ENCODE results near the gene TUSC2. TPM values are rescaled to one million over a fixed set of nuclear protein-coding genes. Genes with fewer than 3 reads are reported as not detected.

The TUSC2 gene
- total and polyA plus RNA-seq, 2 experiments from 2014 or later: 41.6 to 71.0 TPM

GRCh38 chr3:50354850-50355249, 26.8 kb upstream of the TUSC2 start (continued):
- TF ChIP-seq, protein P1, sequence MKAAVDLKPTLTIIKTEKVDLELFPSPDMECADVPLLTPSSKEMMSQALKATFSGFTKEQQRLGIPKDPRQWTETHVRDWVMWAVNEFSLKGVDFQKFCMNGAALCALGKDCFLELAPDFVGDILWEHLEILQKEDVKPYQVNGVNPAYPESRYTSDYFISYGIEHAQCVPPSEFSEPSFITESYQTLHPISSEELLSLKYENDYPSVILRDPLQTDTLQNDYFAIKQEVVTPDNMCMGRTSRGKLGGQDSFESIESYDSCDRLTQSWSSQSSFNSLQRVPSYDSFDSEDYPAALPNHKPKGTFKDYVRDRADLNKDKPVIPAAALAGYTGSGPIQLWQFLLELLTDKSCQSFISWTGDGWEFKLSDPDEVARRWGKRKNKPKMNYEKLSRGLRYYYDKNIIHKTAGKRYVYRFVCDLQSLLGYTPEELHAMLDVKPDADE (IDR thresholded peaks at IDR 0.05): no peak
- TF ChIP-seq CTCF (conservative IDR thresholded peaks at IDR 0.05; ENCODE audit: low read depth in 2 of 2): no peak
- TF ChIP-seq POLR2AphosphoS5 (IDR thresholded peaks at IDR 0.05; ENCODE audit: low read depth): no peak
- no peak for TF ChIP-seq ZNF114 (CRISPR knock-in tag; IDR thresholded peaks at IDR 0.05)
- TF ChIP-seq CREB1 (CRISPR knock-in tag; IDR thresholded peaks at IDR 0.05; ENCODE audit: low read depth): no peak
- no peak for TF ChIP-seq EZH2phosphoT487 (IDR thresholded peaks at IDR 0.05; ENCODE audit: unreplicated experiment)
- no peak for TF ChIP-seq ZNF331 (CRISPR knock-in tag; IDR thresholded peaks at IDR 0.05; ENCODE audit: low read depth)
- TF ChIP-seq NANOG (IDR thresholded peaks at IDR 0.05; ENCODE audit: borderline replicate concordance): no peak
- TF ChIP-seq JUNB (IDR thresholded peaks at IDR 0.05; ENCODE audit: unreplicated experiment): no peak

DNA sequence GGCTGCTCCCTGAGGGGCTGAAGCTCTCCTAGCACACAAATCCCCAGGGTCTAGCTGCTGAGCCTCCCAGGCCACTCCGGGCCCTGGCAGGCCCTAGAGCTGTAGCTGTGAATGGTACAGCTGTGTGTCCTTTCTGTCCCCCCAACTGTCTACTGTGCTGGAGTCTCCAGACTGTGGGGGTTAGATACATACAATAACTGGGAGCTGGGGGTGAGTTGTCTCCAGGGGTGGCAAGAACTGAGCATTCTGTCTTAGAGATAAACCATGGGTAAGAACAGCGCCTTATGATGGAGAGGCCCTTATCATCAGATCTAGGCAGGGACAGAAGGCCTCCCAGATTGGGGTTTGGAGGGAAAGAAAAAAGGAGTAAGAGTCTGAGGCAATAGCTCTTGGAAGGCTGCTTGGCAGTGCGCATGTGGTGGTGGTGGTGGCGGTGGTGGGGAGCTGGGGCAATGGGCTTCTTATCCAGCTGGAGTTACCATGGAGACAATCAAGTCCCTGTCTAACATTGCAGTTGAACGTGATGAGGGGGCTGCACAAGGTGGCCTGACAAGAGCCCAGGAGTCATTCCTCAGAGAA, 26.3 kb upstream of the TUSC2 start:
- no peaks in the 10 kb centered on the region for H3K9me2 ChIP-seq (ENCODE audit: insufficient read depth)
- H3K36me3 Mint-ChIP-seq (ENCODE audit: low read depth): peaks cover 8% of the 10 kb centered on the region
- ATAC-seq: no peak
- peaks cover 21% of the 10 kb centered on the region for H3K79me2 ChIP-seq (replicated peaks; ENCODE audit: insufficient read depth)
- no peaks in the 10 kb centered on the region for H3F3A ChIP-seq (replicated peaks; ENCODE audit: low read depth)
- peaks cover 29% of the 10 kb centered on the region for H3K4me1 Mint-ChIP-seq
- no peak overlapping the region for H3K4me3 ChIP-seq
- no peak overlapping the region for H2AFZ ChIP-seq
- no peaks in the 10 kb centered on the region for H3K27me3 ChIP-seq (ENCODE audit: insufficient read depth)
- H3K4me1 ChIP-seq (ENCODE audit: insufficient read depth): peaks cover 13% of the 10 kb centered on the region; the same call in 1 of the 2 replicates
- peaks cover 24% of the 10 kb centered on the region for H4K20me1 ChIP-seq (replicated peaks; ENCODE audit: insufficient read depth)
- H3K27me3 Mint-ChIP-seq (ENCODE audit: insufficient read depth, low read depth, poor library complexity): peaks cover 6% of the 10 kb centered on the region
- no peaks in the 10 kb centered on the region for H3K36me3 ChIP-seq (ENCODE audit: insufficient read depth)
- H3K9me3 Mint-ChIP-seq: no peaks in the 10 kb centered on the region
- no peak overlapping the region for H3K27ac ChIP-seq (ENCODE audit: low read depth)
- H3K4me2 ChIP-seq: no peak overlapping the region
- no peak overlapping the region for H3K27ac Mint-ChIP-seq
- H3K4me3 Mint-ChIP-seq: no peak overlapping the region
- no peak for DNase-seq (ENCODE audit: low spot score)
- TF ChIP-seq ZNF331 (CRISPR knock-in tag; IDR thresholded peaks at IDR 0.05; ENCODE audit: low read depth) (no peak), CTCF (conservative IDR thresholded peaks at IDR 0.05; ENCODE audit: low read depth in 2 of 2) (no peak), ZNF114 (CRISPR knock-in tag; IDR thresholded peaks at IDR 0.05) (no peak), POLR2AphosphoS5 (IDR thresholded peaks at IDR 0.05; ENCODE audit: low read depth) (no peak), EZH2phosphoT487 (IDR thresholded peaks at IDR 0.05; ENCODE audit: unreplicated experiment) (no peak), REST (IDR thresholded peaks at IDR 0.05; ENCODE audit: unreplicated experiment) (no peak)
- TF ChIP-seq, protein P1 (IDR thresholded peaks at IDR 0.05): no peak

Data from GM23338 (cell line).